GM08714 (cell line): ENCODE data around the gene ERC2.
"Not testable (repeated sequence)": the region's sequence is repeated elsewhere in the genome, so short reads cannot be mapped to it uniquely, and the experiment has no call there.

Source experiments
- H3K4me3 ChIP-seq: fragments of 200-500 bp; sonication (Bioruptor generic); 2 replicates; pipeline ENCODE4 v1.5.1; 2014; ENCODE audit warnings: mild to moderate bottlenecking, low read length, inconsistent platforms
- ZNF274 ChIP-seq: IDR thresholded peaks from 2 replicates; pipeline ENCODE4 v1.6.1; 2012; ENCODE audit warnings: mild to moderate bottlenecking, low read depth, low read length

Gene ERC2

DNA sequence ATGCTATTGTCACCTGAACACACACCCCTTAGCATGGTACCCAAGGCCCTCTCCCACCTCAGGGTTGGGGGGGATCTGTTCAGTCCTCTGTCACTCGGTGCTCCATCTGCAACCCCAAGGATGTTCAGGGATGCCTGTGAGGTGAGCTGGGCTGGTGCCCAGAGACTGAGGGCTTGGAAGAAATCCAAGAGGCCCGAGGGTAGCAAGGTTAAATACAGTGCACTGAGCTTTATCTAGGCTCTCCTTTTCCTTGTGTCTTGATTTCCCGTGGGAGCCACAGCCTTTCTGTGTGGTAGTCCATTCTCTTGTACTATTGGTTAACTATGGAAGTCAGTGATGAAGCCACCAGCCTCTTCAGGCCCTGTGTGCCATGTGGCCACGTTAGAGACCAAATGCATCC lies 962.5 kb downstream of the ERC2 start:
- no peak overlapping the region for H3K4me3 ChIP-seq
- no peak for TF ChIP-seq ZNF274

DNA sequence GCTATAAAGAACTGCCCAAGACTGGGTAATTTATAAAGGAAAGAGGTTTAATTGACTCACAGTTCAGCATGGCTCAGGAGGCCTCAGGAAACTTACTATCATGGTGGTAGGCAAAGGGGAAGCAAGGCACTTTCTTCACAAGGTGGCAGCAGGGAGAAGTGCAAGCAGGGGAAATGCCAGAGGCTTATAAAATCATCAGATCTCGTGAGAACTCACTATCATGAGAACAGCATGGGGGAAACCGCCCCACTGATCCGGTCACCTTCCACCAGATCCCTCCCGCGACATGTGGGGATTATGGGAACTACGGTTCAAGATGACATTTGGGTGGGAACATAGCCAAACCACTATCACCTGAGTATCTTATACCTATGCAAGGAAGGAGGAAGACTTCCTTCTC lies 963.2 kb downstream of the ERC2 start:
- not testable (repeated sequence) for H3K4me3 ChIP-seq

DNA sequence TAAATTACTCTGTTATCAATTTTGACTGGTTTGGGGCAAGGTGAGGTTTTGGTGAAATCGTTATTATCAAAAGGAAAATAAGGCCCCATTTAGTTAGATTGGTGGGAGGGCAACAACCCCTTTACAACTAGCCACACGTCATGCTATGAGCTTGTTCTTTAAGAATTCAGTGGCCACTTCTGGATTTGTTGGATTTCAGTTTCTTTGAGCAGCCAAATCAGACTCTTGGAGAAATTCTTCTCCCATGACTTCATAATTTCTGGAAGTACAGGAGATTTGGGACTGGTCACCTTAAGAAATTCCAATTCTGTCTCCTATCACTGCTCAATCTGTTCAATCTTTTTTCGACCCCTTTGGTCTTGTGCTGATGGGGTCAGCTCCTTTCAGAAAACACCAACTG lies 966.4 kb downstream of the ERC2 start:
- TF ChIP-seq ZNF274: no peak
- H3K4me3 ChIP-seq: no peak overlapping the region

DNA sequence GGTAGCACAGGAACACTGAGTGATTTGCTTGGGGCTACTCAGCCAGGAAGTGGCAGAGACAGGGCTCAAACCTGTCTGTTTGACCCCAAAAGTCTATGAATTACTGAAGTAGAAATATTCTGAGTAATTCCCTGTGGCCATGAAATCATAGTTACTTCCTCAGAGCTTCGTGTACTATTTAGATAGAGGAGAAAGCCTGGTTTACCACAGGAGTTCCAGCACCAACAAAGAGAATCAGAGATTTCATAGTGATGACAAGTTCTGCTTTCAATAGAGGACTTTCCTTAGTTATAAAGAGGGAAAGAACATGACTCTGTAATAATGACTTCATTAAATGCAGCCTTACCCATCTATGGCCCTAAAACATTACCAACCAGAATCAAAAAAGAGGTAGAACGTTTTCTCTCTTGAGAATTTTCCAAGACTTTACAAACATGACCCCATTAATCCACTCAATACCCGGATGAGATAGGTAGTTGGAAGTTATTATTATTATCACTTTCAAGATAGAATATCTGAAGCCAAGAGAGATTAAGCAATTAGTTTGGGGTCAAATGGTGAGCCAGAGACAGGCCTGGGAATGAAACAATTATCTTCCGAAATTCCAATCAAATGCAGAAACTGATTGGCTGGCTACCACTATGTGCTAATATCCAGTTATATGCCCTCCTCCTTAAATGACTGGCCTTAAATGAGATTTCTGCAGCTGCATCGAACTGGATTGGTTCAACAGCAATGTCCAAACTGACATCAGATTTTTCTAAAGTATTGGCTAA lies 967.5 kb downstream of the ERC2 start:
- TF ChIP-seq ZNF274: no peak
- H3K4me3 ChIP-seq: no peak overlapping the region

DNA sequence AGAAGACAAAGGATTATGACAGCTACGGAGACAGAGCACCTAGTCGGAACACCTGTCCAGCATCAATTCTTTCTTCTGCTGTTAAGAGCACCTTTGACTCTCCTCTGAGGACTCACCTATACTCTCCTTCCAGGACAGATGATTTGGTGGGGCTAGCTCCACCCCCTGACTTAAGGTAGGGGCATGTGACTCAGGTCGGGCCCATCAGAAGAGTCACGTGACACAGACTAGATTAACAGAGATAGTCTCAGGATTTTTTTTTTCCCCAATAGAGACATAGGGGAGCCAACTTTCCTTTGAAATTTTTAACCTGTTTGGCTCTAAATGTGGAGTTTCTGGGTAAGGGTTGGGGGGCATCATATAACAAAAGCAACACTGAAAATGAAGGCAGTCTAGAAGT lies 969.7 kb downstream of the ERC2 start:
- H3K4me3 ChIP-seq: no peak overlapping the region
- no peak for TF ChIP-seq ZNF274

DNA sequence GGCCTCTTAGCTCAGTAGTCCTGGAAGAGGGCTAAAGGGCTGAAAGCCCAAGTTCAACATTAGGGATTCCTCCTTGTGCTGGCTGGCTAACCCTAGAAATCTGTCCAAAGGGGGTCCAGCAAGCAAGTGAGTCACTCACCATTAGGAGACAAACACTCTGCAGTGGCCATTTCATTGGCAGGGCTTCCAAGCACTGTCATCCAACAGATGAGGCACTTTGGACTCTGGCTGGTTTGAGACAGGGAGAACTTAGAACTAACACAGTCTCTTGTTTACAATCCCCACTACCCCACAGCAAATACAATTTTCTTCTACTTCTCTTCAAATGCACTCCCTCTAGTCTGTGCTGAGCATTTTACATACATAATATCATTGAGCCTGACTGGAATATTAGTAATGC lies 971.0 kb downstream of the ERC2 start:
- no peak for TF ChIP-seq ZNF274

DNA sequence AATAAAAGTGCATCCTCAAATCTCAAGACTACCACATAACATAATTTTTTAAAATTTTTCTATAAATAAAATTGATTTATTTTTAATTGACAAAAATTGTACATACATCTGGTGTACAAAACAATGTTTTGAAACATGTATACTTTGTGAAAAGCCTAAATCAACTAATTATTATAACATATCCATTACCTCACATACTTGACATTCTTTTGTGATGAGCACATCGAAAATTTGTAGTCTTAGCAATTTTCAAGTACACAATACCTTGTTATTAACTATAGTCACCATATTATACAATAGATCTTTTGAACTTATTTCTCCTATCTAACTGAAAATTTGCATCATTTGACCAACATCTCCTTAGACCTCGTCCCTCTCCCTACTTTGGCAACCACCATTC lies 973.3 kb downstream of the ERC2 start:
- no peak overlapping the region for H3K4me3 ChIP-seq
- TF ChIP-seq ZNF274: no peak

More for the DNA sequence above, 971.0 kb downstream of the ERC2 start:
- H3K4me3 ChIP-seq: no peak overlapping the region

DNA sequence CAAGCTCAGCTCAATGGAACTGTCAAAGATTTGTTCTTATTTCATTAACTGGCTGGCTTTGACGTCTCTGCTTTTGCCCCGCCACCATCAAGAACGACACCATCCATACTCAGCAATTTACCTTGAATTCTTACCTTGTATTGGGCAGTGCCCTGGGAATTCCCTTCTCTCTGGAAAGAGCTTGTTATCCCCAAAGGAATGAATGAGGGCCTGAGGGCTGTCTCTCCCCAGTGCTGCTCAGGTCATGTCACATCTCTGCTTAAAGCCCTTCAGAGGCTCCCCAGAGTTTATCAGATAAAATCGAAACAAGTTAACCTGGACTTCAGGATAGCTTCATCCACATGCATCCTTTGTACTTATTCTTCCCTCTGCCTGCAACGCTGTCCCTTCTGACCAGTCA lies 975.3 kb downstream of the ERC2 start:
- no peak for TF ChIP-seq ZNF274
- H3K4me3 ChIP-seq: no peak overlapping the region

DNA sequence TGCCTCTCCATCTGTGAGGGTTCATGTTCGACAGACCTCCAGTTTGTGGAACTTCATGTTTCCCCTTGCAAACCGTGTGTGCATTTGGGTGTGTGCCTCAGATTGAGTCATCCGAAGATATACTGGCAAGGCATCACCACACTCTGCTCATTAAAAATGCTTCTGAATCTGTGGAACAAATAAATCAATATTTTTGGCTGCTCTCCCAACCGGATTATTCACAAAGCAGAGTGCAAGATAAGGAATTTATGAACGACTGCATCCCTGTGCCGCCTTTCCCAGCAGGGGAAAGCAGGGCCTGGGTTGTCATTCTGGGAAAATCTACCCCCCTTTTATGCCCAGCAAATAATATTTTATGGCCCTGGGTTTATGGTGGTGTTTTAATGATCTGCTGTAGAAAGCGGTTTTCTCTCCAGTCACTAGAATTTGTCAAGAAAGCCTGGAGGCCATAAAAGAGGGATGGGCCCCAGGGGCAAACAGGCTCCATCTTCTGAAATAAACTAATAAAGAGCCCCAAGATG lies 976.9 kb downstream of the ERC2 start:
- H3K4me3 ChIP-seq: no peak overlapping the region
- no peak for TF ChIP-seq ZNF274

DNA sequence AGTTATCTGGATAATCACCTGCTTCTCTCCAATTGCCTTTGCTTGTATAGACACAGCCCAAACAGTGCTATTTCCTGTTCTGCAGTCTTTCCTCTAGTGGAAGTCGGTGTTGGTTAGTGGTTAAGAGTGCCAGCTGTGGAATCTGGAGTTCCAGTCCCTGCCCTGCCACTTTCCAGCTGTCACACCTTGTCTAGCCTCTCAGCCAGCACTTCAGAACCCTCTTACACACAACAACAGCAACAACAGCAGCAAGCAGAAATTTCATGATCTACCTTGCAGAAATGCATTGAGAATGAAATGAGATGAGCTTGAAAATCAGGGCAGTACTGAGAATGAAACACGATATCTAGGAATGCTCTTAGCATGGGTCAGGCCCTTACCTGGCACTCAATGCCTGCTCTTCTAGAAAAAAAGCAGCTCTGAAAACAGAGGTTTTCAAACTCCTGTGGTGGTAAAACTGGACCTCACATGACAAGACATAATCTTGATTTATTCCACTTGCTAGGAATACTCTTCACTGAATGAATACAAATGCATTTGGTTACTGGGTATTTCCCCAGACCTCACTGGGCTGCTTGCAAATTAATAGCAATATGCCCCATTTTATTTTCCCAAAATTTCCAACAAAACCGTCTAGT lies 977.9 kb downstream of the ERC2 start:
- H3K4me3 ChIP-seq: no peak overlapping the region
- no peak for TF ChIP-seq ZNF274

DNA sequence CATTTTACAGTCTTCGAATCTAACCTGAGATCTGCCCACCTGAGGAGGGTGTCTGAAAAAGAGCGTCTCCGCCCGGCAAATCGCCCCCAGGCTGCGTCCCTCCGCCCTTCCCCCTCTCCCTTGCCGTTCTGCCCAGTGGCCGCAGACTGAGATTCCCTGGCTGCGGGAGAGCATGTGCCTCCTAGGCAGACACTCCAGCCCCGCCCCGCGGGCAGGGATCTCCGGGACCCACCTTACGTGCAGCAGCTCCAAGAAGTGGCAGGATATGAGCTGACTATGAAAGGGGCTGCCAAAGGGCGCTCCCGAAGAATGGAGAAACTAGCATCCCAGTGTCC lies 978.5 kb downstream of the ERC2 start:
- TF ChIP-seq ZNF274: no peak
- no peak overlapping the region for H3K4me3 ChIP-seq

DNA sequence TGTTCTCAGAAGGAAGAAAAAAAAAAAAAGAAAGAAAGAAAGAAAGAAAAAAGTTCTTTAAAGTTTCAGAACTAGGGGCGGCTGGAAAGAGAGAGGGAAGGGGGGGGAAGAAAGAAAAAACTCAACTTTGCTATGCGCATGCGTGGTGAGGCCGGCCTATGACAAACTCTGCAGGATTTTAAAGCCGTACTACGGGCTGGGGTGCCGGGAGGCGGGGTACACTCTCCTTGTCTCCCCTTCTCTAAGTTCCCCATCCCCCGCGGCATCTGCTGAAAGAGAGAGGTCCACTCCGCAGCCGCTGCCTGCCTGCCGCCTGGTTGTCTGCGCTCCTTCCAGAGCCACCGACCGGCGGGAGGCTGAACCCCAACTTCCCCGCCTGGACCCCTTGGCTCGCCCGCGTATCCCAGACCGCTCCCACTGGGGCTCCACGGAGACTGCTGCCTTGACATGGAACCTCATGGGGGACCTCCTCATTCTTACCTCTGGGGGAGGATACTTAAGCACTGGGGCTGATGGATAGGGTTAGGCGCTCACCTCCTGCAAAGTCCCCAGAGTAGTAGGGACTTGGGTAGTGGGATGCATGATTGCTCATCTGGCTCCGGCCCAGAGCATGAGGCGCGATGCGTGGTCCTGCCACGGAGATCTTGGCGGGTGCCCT lies 979.7 kb downstream of the ERC2 start:
- TF ChIP-seq ZNF274: no peak
- H3K4me3 ChIP-seq: peak overlapping the region; percentile 61; the same call in 1 of the 2 replicates

DNA sequence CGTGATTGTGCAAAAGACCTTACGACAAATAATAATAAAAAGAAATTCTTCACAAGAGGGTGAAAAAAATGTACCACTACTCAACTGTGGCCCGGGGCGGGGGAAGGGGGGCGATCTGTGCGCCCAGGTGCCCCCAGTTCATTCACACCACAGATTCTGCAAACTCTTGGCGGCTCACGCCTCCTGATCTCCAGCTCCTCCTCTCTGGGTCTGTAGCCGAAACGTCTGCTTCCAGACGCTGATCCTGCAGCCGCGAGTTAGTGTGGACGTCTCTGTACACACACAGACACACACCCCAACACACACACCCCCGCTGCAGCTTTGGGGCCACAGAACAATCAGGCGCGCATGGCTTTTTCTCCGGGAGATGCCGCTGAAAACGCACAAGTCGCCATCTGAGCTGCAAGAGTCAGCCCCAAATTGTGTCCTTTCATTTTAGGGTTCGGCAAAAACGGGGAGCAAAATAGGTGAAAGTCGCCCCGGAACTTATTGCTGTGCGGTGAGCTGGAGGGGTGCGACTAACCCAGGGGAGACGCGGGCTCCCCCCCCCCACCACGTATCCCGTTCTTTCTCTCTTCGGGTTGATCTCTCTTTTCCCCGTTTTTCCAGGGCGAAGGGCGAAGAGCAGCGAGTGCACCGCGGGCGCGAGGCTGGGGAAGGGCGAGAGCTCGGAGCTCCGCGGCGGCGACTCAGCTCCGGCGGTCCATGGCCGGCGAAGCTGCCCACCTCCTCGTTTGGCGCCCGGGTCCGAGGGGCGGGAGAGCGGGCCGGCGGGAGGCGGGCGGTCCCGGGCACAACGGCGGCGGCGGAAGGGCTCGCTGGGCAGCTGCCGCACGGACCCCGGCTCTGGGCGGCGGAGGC lies 980.7 kb downstream of the ERC2 start:
- TF ChIP-seq ZNF274: no peak
- H3K4me3 ChIP-seq: peak overlapping the region; percentile 61

DNA sequence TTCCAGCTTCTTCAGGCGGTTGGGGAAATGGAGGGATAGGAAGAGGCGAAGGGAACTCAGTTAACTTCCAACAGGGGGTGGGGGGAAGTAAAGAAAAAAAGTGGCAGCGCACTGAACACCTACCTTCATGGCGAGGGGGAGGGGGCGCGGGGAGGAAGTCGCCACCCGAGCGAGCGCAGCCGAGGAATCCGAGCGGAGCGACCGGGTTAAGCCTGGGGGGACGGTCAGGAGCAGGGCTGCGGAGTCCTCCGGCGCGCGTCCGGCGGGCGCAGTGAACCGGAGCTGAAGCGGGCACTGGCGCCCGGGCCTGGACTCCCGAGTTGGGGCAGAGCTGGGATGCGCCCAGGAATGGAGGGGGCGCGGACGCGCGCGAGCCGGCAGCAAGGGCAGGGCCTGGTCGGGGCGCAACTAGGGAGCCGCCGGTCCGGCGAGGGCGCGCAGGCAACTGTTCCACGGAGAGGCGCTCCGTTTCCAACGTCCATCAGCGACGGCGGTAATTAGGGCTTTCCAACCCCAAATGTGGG lies 981.3 kb downstream of the ERC2 start, which contains the start of gene WNT5A:
Gene WNT5A, minus strand, starts transcription at position 450 of the 524 bp plus-strand sequence. Its CDS starts 321 bp downstream, at position 129.
- peak within 1 kb of the TSS; percentile 61 for H3K4me3 ChIP-seq
- no peak for TF ChIP-seq ZNF274
